Measurements from ENCODE around the gene TIMM13. TPM values are rescaled to one million over a fixed set of nuclear protein-coding genes. Genes with fewer than 3 reads are reported as not detected.

TIMM13 gene
- total and polyA plus RNA-seq, 2 of the 8 experiments (the other 6 are each of a cell fraction or from before 2014, with no cell fraction given) = 270 to 275 TPM

- ChIA-PET POLR2A (ENCODE audit: partially characterized antibody) (interaction anchor here (0.6 to 9.2 kb wide), 48 partner anchors 8 to 896 kb away, joined by 3 to 216 read pairs (median 9); partner anchors contain the start of genes LMNB2, SGTA and TIMM13), CTCF (ENCODE audit: partially characterized antibody) (interaction anchor here (0.6 to 8.0 kb wide), 10 partner anchors 10 to 1735 kb away, joined by 3 to 96 read pairs (median 8); no protein-coding TSS in a partner anchor)
- Histone ChIP-seq H3K23ac (ENCODE audit: insufficient read length) (no peak overlapping the region), H3K56ac (replicated peaks; ENCODE audit: insufficient read length, low read depth, low read length) (no peak overlapping the region), H2BK12ac (ENCODE audit: low read depth, low read length) (peak overlapping the region; percentile 81; the same call in 1 of the 2 replicates), H3K9ac (replicated peaks in 1 of 4; ENCODE audit: extremely low read depth in 1 of 4, low read depth in 3 of 4, low read length in 3 of 4) (no peak overlapping the region), H3K27me3 (replicated peaks in 1 of 4; ENCODE audit: control insufficient read depth in 3 of 4, extremely low read depth in 1 of 4, insufficient read depth in 3 of 4, low read length in 3 of 4) (peaks cover 10 to 38% (median 31%) of the 10 kb centered on the region in 4 experiments), H4K8ac (ENCODE audit: extremely low read depth, insufficient read depth, low read length) (no peak overlapping the region), H3K4ac (replicated peaks; ENCODE audit: insufficient read length, low read depth, low read length) (no peak overlapping the region), H2BK120ac (replicated peaks; ENCODE audit: low read depth, low read length) (peak overlapping the region; percentile 18), H4K5ac (ENCODE audit: insufficient read length, low read depth, low read length) (no peak overlapping the region), H3K18ac (ENCODE audit: extremely low read depth, low read length) (no peak overlapping the region), H4K91ac (replicated peaks; ENCODE audit: insufficient read length, low read length) (no peak overlapping the region), H3K4me3 (ENCODE audit: extremely low read depth in 1 of 4, insufficient read depth in 2 of 4, low read depth in 3 of 4, low read length in 4 of 4) (peak overlapping the region; percentile 16 to 81 (median 47); a peak in 6 of 8 replicates), H2AFZ (ENCODE audit: low read length) (no peak overlapping the region), H2BK5ac (ENCODE audit: low read depth, low read length) (peak overlapping the region; percentile 60; the same call in 1 of the 2 replicates), H3K27ac (ENCODE audit: low read depth, low read length) (no peak overlapping the region), H3K36me3 (ENCODE audit: control insufficient read depth in 2 of 4, insufficient read depth in 4 of 4, low read length in 3 of 4) (peaks cover 0 to 5% (median 0%) of the 10 kb centered on the region in 4 experiments; a peak in 1 of 8 replicates), H4K20me1 (replicated peaks in 1 of 2; ENCODE audit: control insufficient read depth in 1 of 2, insufficient read depth in 2 of 2, low read length in 2 of 2) (peaks cover 12% of the 10 kb centered on the region in 2 experiments), H3K4me2 (ENCODE audit: insufficient read depth in 1 of 2, low read depth in 2 of 2, low read length in 2 of 2) (peak overlapping the region; percentile 68 to 87), H2BK15ac (ENCODE audit: low read length) (no peak overlapping the region), H2AK5ac (ENCODE audit: low read depth, low read length) (no peak overlapping the region), H2BK20ac (ENCODE audit: low read length) (no peak overlapping the region), H3K79me2 (ENCODE audit: control insufficient read depth in 1 of 2, insufficient read depth in 2 of 2, low read length in 2 of 2) (peaks cover 0 to 7% of the 10 kb centered on the region in 2 experiments; a peak in 1 of 4 replicates), H3K9me3 (ENCODE audit: insufficient read depth in 2 of 2, low read depth in 1 of 2, low read length in 1 of 2) (no peaks in the 10 kb centered on the region), H3K4me1 (replicated peaks in 1 of 4; ENCODE audit: control insufficient read depth in 3 of 4, insufficient read depth in 4 of 4, low read length in 3 of 4) (peaks cover 0 to 14% (median 13%) of the 10 kb centered on the region in 4 experiments; a peak in 6 of 7 replicates), H3K14ac (ENCODE audit: insufficient read length) (no peak overlapping the region), H3K79me1 (ENCODE audit: low read depth, low read length) (peaks cover 4% of the 10 kb centered on the region; the same call in 1 of the 2 replicates), H3K23me2 (ENCODE audit: low read depth, low read length) (peaks cover 22% of the 10 kb centered on the region; the same call in 1 of the 2 replicates)
- peak; percentile 12 to 93; a peak in 1 of 4 replicates for TF ChIP-seq HDAC2 (IDR thresholded peaks at IDR 0.05; ENCODE audit: borderline replicate concordance in 1 of 2, low read depth in 2 of 2, low read length in 2 of 2)
- TF ChIP-seq EP300 (IDR thresholded peaks at IDR 0.05; ENCODE audit: borderline replicate concordance in 1 of 2, low read depth in 2 of 2, low read length in 2 of 2) = peak in 1 of 2 experiments; percentile 22; a peak in 1 of 3 replicates
- no peak for TF ChIP-seq POLR2A (IDR thresholded peaks at IDR 0.05; ENCODE audit: control extremely low read depth in 1 of 2, low read depth in 2 of 2, low read length in 2 of 2)
- peak; percentile 13 for TF ChIP-seq MAX (IDR thresholded peaks at IDR 0.05)
- TF ChIP-seq KDM1A (IDR thresholded peaks at IDR 0.05; ENCODE audit: borderline replicate concordance, low read length) = peak; percentile 99
- TF ChIP-seq E2F6 (IDR thresholded peaks at IDR 0.05) = peak; percentile 6; the same call in 1 of the 2 replicates
- FAIRE-seq (no peak), DNase-seq (ENCODE audit: low read depth in 1 of 2, low spot score in 2 of 2) (peak in 1 of 2 experiments; percentile 76)
- whole genome bisulfite sequencing, 2 experiments (ENCODE audit: extremely low coverage in 1 of 2, insufficient coverage in 1 of 2, insufficient read length in 1 of 2, insufficient replicate concordance in 2 of 2, low coverage in 1 of 2, low lambda C conversion rate in 2 of 2, missing lambda C conversion rate in 1 of 2) = 10% methylated on average over 36 of the region's 45 CpGs; no CpG with 5 or more reads in 1 of the 2 experiments
Measured at GRCh38 chr19:2475018-2475701, 47.8 kb upstream of the TIMM13 start.

Data from H1 (cell line).